Activated T-cell treated with anti-CD3 and anti-CD28 coated beads for 24 hours (primary cell): ENCODE data around the gene TM7SF2.

Source experiments
- DNase-seq: peaks from one replicate; pipeline ENCODE4 v3.0.0-alpha.2; 2020; ENCODE audit warnings: low read depth

The TM7SF2 gene

GRCh38 chr11:65111744-65112545, at the start of gene TM7SF2:
TM7SF2 (plus strand) TSS chr11:65111872; CDS start chr11:65112016, 144 bp downstream.
- peak; percentile 88 for DNase-seq

- DNase-seq, result no peak
These were observed 48.1 kb upstream of the TM7SF2 start for GRCh38 chr11:65063532-65063931.

DNA sequence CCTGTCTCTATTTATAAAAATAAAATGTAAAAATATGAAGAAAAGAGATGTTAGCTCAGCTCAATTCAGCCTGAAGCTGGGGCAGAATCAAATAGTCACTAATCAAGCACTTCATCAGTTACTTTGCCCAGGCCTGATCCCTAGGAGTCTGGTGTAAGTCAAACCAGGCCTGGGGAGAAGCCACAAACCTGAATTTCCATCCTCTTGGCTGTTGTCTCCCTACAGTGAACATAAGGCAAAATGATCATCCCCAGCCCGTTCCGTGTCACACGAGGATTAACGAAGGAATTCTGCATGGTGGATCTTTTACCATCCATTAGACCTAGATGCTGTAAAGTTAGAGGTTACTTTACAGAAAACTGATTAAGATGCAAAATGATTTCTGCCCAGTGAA, 46.8 kb upstream of the TM7SF2 start:
- DNase-seq, result no peak

DNA sequence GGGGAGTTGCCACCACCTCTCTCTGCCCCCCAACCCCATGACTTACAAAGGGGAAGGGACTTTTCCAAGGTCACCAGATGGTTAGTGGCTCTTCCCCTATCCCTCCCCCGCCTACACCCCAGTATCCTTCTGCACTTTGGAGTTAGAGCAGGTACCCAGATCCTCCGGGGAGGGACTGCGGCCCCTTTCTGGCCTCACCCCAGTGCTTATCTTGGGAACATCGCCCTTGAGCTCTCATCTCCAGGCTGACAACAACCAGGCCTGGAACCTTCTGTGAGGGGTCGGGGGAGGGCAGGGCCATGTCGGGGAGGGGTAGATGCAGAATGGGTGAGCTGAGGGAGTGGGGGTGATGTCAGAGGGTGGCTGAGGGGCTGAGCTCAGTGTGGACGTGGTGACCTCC, 45.8 kb upstream of the TM7SF2 start:
- DNase-seq, result no peak

GRCh38 chr11:65066315-65066714, 45.4 kb upstream of the TM7SF2 start:
- no peak for DNase-seq

GRCh38 chr11:65066805-65067291, 44.8 kb upstream of the TM7SF2 start:
- DNase-seq, result no peak

GRCh38 chr11:65067446-65067845, 44.2 kb upstream of the TM7SF2 start:
- no peak for DNase-seq

- no peak for DNase-seq
These were observed 42.5 kb upstream of the TM7SF2 start for GRCh38 chr11:65069217-65069616.

- no peak for DNase-seq
These were observed 39.6 kb upstream of the TM7SF2 start for GRCh38 chr11:65071907-65072630.

- DNase-seq, result no peak
These were observed 39.1 kb upstream of the TM7SF2 start for GRCh38 chr11:65072631-65072966.

DNA sequence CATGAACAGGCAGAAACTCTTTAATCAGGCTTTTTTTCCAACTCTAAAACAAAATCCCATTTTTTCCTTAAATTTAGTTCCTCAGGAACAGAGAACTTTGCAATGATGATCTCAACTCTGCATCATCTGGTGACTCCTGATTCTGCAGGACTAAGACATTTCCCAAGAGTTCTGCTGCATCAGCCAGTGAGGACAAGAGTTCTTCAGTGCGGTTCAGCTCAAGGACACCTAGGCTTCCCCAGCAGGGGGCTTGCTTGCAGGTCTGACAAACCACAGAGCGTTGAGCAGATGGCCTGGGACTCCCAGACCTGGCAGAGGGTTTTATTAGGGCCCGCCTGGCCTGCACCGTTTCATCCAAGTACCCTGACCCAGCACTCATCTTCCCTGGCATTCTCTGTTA, 34.2 kb upstream of the TM7SF2 start:
- DNase-seq, result no peak

DNA sequence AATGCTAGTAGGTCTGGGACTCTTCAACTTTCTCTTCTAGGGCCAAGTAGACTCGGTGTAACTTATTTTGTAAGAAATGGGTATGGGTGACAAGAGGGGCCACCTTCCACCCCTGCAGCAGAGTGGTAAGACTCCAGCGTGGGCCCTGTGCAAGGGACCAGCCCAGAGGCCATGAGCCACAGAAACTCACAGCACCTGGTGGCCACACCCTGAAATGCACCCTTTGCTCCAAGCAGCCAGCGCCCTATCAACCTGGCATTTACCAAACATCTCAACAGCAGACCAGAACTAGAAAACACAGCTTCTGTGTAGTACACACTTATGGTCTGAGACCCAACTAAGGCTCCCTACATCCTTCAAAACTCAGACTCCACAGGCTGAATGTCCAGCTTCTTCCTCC, 33.5 kb upstream of the TM7SF2 start:
- peak; percentile 54 for DNase-seq

DNA sequence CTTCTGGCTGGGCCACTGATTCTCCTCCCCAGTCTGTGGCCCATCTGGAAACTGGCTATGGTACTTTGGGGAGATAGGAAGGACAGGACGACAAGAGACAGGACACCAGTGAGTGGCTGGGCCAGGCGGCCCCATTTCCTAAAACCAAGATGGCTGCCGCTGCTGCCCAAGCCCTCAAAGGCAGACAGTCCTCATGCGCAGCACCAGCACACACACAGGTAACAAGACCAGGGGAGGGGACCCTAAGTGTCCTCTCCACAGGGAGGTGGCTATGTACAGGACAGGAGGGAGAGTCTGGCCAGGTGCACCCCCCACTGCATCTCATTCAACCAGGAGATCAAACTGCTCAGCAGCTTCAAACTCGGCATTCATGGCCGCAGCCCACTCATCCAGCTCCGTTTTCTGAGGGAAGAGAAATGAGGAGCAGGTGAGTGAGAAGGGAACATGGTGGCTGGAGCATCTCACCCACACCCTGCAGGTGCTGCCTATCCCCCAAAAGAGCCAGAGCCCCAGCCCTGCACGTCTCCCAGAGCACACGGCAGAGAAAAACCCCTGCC, 32.8 kb upstream of the TM7SF2 start:
- no peak for DNase-seq

GRCh38 chr11:65083134-65083833, 28.4 kb upstream of the TM7SF2 start:
- DNase-seq, result no peak

GRCh38 chr11:65083834-65084597, 27.7 kb upstream of the TM7SF2 start, which contains the start of the genes CDCA5 and ZFPL1:
CDCA5 (minus strand) TSS chr11:65084040; CDS start chr11:65083978, 62 bp downstream.
ZFPL1 (plus strand) TSS chr11:65084222; CDS start chr11:65084699, 477 bp downstream.
- peak; percentile 94 for DNase-seq

DNA sequence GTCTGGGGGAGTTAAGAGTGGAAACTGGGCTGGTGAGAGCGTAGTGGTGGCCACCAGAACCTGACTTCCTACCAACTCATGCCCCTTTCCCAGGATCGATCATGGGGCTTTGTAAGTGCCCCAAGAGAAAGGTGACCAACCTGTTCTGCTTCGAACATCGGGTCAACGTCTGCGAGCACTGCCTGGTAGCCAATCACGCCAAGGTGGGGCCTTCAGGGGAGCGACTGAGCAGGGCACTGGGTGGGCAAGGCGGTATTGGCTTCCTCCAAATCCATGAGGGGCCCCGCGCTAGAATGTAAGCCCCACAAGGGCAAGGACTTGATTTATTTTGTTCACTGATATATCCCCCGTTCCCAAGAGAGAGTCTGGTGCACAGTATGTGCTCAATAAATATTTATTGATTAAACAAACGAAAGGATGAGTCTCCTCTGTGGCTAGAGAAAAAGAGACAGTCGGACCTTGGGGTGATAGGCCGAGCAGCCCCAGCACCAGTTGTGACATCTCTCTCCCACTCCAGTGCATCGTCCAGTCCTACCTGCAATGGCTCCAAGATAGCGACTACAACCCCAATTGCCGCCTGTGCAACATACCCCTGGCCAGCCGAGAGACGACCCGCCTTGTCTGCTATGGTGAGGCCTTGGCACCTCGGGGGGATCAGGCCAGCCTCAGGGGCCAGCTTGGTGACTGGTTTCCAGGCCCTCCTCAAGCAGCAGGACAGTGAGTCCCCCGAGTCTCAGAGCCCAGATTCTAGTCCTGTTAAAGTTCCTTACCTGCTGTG, 26.9 kb upstream of the TM7SF2 start:
- DNase-seq, result no peak

GRCh38 chr11:65085446-65085845, 26.2 kb upstream of the TM7SF2 start:
- no peak for DNase-seq

GRCh38 chr11:65086809-65087208, 24.9 kb upstream of the TM7SF2 start:
- no peak for DNase-seq

- no peak for DNase-seq
These were observed 24.5 kb upstream of the TM7SF2 start for GRCh38 chr11:65087216-65087615.

GRCh38 chr11:65087827-65088226, 23.8 kb upstream of the TM7SF2 start:
- no peak for DNase-seq

DNA sequence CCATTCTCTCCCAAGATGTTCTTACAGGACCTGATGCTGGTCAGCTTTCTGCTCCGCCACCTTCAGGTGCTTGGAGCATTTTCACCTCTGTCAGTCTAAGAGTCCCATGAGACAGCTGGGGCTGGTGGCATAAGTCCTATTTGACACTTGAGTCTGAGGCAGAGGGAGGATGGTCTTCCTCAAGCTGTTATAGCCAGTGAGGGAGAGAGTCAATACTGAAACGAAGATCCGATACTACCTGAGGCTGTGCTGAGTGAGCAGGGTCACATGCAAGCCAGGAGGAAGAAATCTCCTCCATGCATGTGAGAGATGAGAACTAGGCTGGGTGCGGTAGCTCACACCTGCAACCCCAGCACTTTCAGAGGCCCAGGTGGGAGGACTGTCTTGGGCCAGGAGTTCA, 22.1 kb upstream of the TM7SF2 start:
- no peak for DNase-seq
